NCI-H1105 (cell line): ENCODE results near the gene MAML2.

Experiments used
- DNase-seq: peaks from one replicate; lab custom pipeline; 2025; lab: John Stamatoyannopoulos, UW

MAML2 gene

GRCh38 chr11:96098511-96099241 is 244.3 kb downstream of the MAML2 start:
- no peak for DNase-seq

GRCh38 chr11:96097844-96098421 is 245.1 kb downstream of the MAML2 start:
- no peak for DNase-seq

GRCh38 chr11:96096360-96096759 is 246.6 kb downstream of the MAML2 start:
- no peak for DNase-seq

GRCh38 chr11:96095884-96096303 is 247.1 kb downstream of the MAML2 start:
- no peak for DNase-seq

- DNase-seq = no peak
Measured at GRCh38 chr11:96094156-96094555, 248.8 kb downstream of the MAML2 start.

- no peak for DNase-seq
Measured at GRCh38 chr11:96092511-96092910, 250.5 kb downstream of the MAML2 start.

GRCh38 chr11:96091476-96091875 is 251.5 kb downstream of the MAML2 start:
- no peak for DNase-seq

GRCh38 chr11:96090711-96091110 is 252.3 kb downstream of the MAML2 start:
- no peak for DNase-seq

GRCh38 chr11:96088914-96089313 is 254.1 kb downstream of the MAML2 start:
- DNase-seq = no peak

- no peak for DNase-seq
Measured at GRCh38 chr11:96086111-96086510, 256.9 kb downstream of the MAML2 start.

GRCh38 chr11:96085319-96085930 is 257.6 kb downstream of the MAML2 start:
- no peak for DNase-seq

- no peak for DNase-seq
Measured at GRCh38 chr11:96084610-96085318, 258.2 kb downstream of the MAML2 start.

- DNase-seq = no peak
Measured at GRCh38 chr11:96082936-96083335, 260.1 kb downstream of the MAML2 start.

GRCh38 chr11:96082002-96082899 is 260.7 kb downstream of the MAML2 start:
- DNase-seq = no peak

GRCh38 chr11:96081561-96081960 is 261.4 kb downstream of the MAML2 start:
- DNase-seq = no peak

GRCh38 chr11:96079691-96080090 is 263.3 kb downstream of the MAML2 start:
- no peak for DNase-seq

GRCh38 chr11:96075532-96075959 is 267.4 kb downstream of the MAML2 start:
- DNase-seq = no peak

GRCh38 chr11:96074551-96075310 is 268.3 kb downstream of the MAML2 start:
- no peak for DNase-seq

GRCh38 chr11:96073536-96073935 is 269.5 kb downstream of the MAML2 start:
- no peak for DNase-seq

- no peak for DNase-seq
Measured at GRCh38 chr11:96072592-96072991, 270.4 kb downstream of the MAML2 start.

GRCh38 chr11:96070453-96070852 is 272.5 kb downstream of the MAML2 start:
- DNase-seq = no peak
